ENCODE measurements around the gene MYLK4.

MYLK4 gene

DNA sequence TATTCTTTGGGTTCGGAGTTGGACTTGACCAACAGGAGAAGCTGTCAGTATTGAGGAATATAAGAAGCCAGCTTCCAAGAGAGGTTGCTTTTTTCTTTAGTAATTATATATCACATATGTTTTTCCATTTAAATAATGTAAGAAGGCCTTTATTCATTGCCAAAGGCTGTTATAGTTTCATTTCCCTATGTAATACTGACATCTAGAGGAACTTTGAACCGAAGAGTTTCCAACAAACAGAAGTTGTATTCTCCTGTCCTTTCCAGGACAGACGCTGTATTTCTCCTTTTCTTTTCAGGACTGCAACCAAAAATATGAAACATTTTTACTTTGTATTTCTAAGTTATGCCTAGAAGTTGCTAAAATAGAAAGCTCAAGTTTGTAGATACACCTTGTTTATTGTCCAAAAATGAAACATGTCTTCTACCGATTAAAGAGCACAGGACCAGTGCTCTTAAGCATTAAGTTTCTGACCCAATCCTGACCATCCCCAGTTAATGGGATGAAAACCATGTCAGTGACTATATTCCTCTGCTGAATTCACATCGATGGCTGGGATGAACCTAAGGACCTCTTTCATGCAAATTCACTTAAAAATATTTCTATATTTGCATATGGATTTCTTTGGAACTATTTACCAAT, 55.1 kb downstream of the MYLK4 start:
- DNase-seq (ENCODE audit: low read depth) = no peak

- DNase-seq (ENCODE audit: low read depth) = no peak
Observed at GRCh38 chr6:2693231-2693630, 57.5 kb downstream of the MYLK4 start.

GRCh38 chr6:2688401-2689064, 62.2 kb downstream of the MYLK4 start:
- no peak for DNase-seq (ENCODE audit: low read depth)

DNA sequence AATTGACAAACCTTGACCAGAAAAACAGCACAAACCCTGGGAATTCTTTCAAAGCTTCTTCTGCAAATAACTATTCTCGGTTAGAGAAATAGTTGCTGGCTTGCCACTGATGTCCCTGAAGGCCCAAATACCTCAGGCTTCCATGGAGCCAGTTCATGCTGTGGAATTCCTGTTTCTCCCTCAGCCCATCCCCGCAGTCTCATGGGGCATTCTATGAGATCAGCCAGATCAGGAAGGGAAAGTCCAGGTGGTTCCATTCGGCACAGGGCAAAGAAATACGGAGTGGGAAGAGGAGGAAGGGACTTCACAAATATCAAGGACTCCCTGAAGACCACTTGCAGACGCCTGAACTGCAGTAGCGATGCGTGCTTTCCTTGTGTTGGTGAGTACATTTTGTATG, 63.3 kb downstream of the MYLK4 start:
- DNase-seq (ENCODE audit: low read depth) = no peak

GRCh38 chr6:2686515-2686914, 64.2 kb downstream of the MYLK4 start:
- DNase-seq (ENCODE audit: low read depth) = no peak

DNA sequence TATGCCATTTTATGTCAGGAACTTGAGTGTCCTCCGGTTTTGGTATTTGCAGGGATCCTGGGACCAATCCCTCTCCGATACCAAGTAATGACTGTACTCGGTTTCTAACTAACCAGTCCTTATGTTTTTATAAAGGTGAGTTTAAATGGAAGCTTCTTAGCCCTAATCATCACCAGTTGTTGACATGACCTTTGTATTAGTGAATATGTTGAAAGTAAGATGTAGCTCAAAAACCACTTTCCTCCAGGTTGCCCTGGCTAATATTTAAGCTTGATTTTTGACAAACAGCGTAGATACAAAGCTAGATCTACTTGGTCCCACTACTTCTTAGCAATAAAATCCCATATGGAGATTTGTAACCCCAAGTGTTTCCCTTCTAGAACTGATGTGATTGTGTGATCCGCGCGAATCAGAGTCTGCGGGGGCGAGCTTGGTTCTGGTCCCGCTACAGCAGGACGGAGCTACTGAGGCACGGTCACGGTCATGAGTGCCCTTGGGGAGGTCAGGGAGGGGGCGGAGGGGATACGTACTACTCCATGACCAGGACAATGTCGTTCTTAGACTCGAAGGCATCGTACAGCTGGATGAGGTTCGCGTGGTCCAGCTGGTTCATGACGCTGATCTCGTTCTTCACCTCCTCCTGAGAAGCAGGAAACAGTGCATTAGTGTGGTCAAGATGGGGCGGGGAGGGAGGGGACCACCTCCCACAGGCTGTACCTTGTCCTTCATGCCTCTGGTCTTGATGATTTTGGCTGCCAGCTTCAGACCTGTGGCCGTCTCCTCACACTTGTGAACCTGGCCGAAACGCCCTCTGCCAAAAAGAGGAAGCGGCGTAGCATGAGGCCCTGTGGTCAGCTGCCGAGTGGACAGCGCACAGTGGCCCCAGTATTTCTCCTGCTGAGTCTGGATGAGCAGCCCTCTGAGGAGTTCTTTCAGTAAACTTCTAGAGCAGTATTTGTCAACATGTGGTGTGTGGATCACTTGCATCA, 65.7 kb downstream of the MYLK4 start:
- no peak for DNase-seq (ENCODE audit: low read depth)

DNA sequence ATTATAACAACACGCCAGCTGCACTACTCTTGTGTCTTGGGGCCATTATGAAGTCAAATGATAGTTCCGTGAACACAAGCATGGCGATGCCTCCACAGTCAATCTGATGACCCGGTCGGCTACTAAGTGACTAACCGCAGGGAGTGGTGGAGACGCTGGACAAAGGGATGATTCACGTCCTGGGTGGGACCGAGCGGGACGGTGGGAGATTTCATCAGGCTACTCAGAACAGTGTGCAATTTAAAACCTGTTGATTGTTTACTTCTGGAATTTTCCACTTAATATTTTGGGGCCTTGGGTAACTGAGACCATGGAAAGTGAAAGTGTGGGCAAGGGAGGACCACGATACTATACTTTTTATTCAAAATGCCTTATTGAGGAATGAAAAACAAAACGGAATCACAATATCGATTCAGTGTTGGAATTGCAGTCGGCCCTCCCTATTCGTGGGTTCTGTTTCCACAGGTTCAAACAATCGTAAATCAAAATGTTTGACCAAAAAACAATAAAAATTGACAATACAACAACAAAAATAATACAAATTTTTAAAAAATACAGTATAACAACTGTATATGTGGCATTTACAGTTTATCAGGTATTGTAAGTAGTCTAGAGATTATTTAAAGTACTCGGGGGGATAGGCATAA, 66.5 kb downstream of the MYLK4 start:
- DNase-seq (ENCODE audit: low read depth) = no peak

DNA sequence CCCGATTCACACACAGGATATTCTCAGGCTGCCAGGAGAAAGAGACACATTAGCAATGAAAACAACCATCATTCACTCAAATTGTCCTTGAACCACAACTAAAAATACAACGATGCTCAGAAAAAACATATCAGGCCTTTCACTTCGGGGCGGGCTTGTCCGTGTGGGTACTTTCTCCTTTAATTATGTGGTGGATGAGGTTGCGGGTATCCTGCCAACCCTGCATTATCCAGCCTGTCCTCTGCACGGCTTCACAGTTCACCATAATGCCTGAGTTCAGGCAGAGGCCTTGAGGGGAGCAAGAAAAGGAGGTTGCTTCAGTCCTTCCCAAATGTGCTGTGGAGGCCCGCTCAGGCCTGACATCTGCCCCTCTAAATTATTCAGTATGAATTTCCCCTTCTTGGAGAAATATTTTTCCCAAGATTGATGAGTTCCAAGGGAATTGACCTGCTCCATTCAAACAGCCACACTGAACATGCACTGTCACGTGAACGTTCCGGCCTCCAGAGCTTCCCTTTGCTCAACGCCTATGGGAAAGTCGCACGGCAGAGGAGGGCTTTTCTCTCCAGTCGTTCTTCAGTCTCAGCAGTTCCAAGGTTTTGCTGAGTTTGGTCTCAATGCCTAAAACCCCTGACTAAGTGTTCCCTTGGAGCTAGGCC, 70.3 kb downstream of the MYLK4 start:
- no peak for DNase-seq (ENCODE audit: low read depth)

GRCh38 chr6:2677080-2677593, 73.6 kb downstream of the MYLK4 start:
- no peak for DNase-seq (ENCODE audit: low read depth)

DNA sequence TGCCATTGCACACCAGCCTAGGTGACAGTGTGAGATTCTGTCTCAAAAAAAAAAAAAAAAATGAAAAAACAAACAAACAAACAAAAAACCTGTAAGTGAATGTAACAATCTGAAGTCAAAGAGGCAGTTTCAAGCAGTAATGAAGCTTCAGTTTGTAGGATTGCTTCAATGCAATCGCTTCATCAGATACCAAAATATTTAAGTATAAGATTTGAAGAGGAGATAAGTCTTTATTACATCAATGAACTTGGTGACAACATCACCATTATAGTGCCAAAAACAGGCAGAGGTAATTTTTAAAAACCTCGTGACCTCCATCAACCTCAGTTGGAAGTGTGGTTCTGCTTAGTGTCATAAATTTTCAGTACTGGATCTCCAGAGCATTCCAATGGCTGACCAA, 74.7 kb downstream of the MYLK4 start:
- DNase-seq (ENCODE audit: low read depth) = no peak

- DNase-seq (ENCODE audit: low read depth) = no peak
Observed at GRCh38 chr6:2674857-2675256, 75.9 kb downstream of the MYLK4 start.

GRCh38 chr6:2669067-2669700, 81.5 kb downstream of the MYLK4 start:
- no peak for DNase-seq (ENCODE audit: low read depth)

DNA sequence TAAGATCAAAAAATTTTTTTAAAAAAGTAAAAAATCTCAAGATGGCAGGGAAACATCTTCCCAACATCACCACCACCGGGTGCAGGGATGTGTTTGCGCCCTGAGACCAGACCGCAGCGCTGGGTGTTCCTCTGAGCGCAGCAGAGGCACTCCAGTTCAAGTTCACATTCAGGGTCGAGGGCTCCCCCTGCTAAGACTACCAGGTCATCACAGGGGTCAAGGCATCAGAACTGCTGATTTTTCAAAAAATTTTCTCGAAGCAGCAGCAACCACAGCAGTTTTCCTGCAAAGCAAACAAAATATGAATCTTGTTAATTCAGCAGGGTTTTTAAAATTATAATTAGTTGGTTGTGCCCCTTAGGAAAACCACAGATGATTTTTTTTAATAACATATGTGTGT, 83.1 kb downstream of the MYLK4 start:
- DNase-seq (ENCODE audit: low read depth) = no peak

DNA sequence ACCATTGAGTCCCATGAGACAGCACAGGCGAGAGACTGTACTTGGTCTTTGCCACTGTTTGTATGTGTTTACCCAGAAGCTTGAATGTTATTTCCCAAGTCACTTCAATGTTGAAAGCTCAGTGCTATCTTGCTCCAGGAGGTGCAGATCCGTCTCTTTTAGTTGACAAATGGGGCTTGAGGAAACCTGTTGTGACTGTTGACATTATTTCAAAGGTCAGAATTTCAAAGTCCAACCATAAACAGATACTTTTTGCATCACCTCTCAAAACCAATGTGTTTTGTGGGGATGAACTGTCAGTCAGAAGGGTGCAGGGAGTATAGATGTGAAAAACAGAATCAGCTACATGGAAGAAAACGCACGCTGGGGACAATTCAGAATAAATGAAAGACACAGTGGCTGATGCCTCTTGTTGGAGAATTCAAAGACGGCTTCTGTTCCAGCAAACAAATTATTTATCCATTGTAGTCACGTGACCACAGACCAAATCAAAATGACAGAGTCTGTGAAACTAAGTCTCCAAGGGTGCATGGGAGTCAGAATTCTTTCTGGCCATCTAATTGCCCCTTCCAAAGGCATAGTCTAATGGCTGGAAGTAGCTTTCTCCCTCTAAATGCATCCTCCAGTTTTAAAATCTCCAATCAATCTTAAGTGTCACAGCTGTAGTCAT, 83.7 kb downstream of the MYLK4 start:
- DNase-seq (ENCODE audit: low read depth) = no peak

DNA sequence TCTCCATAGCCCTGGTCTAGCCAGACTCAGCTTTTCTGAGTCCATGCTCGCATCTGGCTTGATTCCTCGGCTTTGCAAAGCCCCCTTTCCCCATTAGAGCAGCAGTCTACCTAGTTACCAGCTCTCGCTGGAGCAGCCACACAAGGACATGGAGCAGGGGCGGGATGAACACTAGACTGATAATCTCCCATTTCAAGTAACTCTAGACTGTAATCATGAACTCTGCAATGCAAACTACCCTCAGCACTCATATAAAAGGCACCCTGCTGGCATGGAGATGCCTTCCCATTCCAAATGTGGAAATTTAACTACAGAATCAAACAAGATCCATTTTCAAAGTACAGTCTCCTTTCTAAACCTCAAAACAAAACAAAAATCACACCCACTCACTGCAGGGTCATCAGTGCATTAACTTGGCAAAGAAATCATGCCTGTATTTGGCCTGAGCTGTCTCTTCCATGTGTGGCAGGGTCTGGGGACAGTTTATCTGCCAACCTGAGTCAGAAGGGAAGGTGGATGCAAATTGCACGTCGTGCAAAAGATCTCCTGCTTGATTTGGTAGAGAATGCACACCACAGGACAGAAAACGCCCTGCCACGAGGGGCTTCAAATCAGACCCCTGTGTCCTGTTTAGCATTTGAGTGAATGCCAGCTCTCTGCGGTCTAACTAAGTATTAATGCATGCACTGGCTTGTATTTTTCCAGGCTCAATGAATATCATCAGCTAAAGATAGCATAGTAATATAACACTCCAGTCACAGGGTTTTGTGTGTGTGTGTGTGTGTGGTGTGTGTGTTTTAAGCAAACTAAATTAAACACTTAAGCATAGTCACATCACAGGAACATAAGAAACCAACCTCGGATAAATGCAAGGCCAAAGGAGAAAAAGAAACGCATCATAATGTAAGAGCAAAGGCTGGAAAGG, 85.3 kb downstream of the MYLK4 start:
- DNase-seq (ENCODE audit: low read depth) = no peak

DNA sequence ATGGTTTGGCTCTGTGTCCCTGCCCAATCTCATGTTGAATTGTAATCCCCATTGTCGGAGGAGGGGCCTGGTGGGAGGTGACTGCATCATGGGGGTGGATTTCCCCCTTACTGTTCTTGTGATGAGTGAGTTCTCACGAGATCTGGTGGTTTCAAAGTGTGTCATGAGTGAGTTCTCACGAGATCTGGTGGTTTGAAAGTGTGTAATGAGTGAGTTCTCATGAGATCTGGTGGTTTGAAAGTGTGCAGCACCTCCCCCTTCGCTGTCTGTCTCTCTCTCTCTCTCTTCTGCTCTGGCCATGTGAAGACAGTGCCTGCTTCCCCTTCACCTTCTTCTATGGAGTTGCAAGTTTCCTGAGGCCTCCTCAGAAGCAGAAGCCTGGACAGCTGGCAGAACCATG, 87.6 kb downstream of the MYLK4 start:
- no peak for DNase-seq (ENCODE audit: low read depth)

DNA sequence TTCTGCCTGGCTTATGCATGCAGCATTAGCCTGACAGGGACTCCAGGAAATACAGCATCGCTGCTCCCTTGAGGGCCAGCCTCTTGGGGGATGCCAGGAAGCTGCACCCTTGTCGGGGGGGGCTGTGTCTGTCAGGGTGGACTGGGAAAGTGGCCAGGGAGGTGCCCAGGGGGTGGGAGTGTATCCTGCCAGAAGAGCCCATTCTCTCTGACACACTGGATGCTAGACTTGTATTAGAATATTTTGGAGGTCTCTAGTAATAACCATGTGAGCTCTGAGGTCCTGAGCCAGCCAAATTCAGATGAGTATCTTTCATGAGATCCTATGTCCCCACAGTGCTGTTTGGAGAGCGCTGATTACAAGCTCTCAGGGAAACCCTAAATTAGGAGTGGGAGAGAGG, 89.1 kb downstream of the MYLK4 start:
- no peak for DNase-seq (ENCODE audit: low read depth)

- DNase-seq (ENCODE audit: low read depth) = no peak
Observed at GRCh38 chr6:2659882-2660281, 90.8 kb downstream of the MYLK4 start.

DNA sequence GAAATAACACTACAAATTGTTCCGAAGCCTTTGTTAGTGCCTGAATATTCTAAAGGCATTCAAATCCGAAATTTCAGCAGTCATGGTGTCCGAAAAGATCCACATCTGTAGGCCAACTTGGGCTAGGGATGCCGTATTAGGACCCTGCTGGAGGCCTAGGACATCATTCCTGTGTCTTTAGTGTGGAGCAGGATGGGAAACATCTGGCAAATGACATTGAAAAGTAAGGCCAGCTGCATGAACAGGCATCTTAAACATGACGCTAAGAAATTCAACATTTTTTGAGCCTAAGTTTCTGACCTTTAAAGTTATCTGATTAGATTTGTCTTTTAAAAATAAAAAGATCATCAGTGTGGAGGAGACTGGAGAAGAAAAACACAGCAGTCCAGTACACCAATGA, 91.3 kb downstream of the MYLK4 start:
- no peak for DNase-seq (ENCODE audit: low read depth)
